Measurements from ENCODE around the gene KDM2A. TPM values are rescaled to one million over a fixed set of nuclear protein-coding genes. Genes with fewer than 3 reads are reported as not detected.
A peak's percentile ranks its signal among the peaks of the same experiment; 100 is the strongest.

Gene KDM2A
- total and polyA plus RNA-seq, 2 of the 13 experiments (the other 11 are each of a cell fraction or from before 2014, with no cell fraction given), result 31.3 to 31.4 TPM

GRCh38 chr11:67194096-67194495, 75.0 kb downstream of the KDM2A start (continued):
- TF ChIP-seq, protein P1, sequence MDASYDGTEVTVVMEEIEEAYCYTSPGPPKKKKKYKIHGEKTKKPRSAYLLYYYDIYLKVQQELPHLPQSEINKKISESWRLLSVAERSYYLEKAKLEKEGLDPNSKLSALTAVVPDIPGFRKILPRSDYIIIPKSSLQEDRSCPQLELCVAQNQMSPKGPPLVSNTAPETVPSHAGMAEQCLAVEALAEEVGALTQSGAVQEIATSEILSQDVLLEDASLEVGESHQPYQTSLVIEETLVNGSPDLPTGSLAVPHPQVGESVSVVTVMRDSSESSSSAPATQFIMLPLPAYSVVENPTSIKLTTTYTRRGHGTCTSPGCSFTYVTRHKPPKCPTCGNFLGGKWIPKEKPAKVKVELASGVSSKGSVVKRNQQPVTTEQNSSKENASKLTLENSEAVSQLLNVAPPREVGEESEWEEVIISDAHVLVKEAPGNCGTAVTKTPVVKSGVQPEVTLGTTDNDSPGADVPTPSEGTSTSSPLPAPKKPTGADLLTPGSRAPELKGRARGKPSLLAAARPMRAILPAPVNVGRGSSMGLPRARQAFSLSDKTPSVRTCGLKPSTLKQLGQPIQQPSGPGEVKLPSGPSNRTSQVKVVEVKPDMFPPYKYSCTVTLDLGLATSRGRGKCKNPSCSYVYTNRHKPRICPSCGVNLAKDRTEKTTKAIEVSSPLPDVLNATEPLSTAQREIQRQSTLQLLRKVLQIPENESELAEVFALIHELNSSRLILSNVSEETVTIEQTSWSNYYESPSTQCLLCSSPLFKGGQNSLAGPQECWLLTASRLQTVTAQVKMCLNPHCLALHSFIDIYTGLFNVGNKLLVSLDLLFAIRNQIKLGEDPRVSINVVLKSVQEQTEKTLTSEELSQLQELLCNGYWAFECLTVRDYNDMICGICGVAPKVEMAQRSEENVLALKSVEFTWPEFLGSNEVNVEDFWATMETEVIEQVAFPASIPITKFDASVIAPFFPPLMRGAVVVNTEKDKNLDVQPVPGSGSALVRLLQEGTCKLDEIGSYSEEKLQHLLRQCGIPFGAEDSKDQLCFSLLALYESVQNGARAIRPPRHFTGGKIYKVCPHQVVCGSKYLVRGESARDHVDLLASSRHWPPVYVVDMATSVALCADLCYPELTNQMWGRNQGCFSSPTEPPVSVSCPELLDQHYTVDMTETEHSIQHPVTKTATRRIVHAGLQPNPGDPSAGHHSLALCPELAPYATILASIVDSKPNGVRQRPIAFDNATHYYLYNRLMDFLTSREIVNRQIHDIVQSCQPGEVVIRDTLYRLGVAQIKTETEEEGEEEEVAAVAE (CRISPR knock-in tag; IDR thresholded peaks at IDR 0.05; ENCODE audit: borderline replicate concordance), result no peak

- ATAC-seq (no peak; the same call in 2 of the 3 replicates), FAIRE-seq (no peak), DNase-seq (ENCODE audit: low spot score) (peak; percentile 5)
- WGBS (ENCODE audit: low lambda C conversion rate), result 86% methylated on average over 6 of the region's 6 CpGs
- H3K27me3 ChIP-seq (ENCODE audit: control insufficient read depth in 1 of 2, insufficient read depth in 2 of 2, low read length in 2 of 2), result no peaks in the 10 kb centered on the region
- in situ Hi-C loops (cut with HindIII; ENCODE audit: extremely low pct_ligation_motif_present, low pct_unique_long_range_greater_than_20kb) (no loop called here), intact Hi-C loops (cut with micrococcal nuclease; ENCODE audit: unreplicated experiment) (no loop called here)
- no peak overlapping the region for H3K4me2 ChIP-seq (ENCODE audit: low read depth, low read length)
- H3K36me3 ChIP-seq (replicated peaks in 1 of 2; ENCODE audit: control insufficient read depth in 1 of 2, insufficient read depth in 2 of 2, low read length in 2 of 2), result peaks cover 5 to 28% of the 10 kb centered on the region in 2 experiments; a peak in 4 of 5 replicates
- no peaks in the 10 kb centered on the region for H3K79me2 ChIP-seq (ENCODE audit: insufficient read depth, low read length)
- 0 out of 2 replicates have a peak, but pooled peaks have one; percentile 2 for TF ChIP-seq SMC3 (IDR thresholded peaks at IDR 0.05; ENCODE audit: low read length)
- no peak for TF ChIP-seq CENPT (CRISPR knock-in tag; IDR thresholded peaks at IDR 0.05; ENCODE audit: low read depth)
- peak; percentile 22; the same call in 1 of the 2 replicates for TF ChIP-seq CTCF (CRISPR knock-in tag; IDR thresholded peaks at IDR 0.05)
- H3K27ac ChIP-seq (ENCODE audit: extremely low read length, insufficient read depth, low read length), result no peak overlapping the region
- H3K4me1 ChIP-seq (ENCODE audit: insufficient read depth, low read length), result no peaks in the 10 kb centered on the region
- H3K9ac ChIP-seq (ENCODE audit: insufficient read depth, low read depth, low read length), result no peak overlapping the region
- no peaks in the 10 kb centered on the region for H4K20me1 ChIP-seq (ENCODE audit: insufficient read depth, low read length)
- H2AFZ ChIP-seq (ENCODE audit: low read length), result no peak overlapping the region
- POLR2A ChIA-PET, result no interaction called here
- no TSS peak for BruUV-seq (replicated peaks)
- no peaks in the 10 kb centered on the region for H3K9me3 ChIP-seq (ENCODE audit: low read length)
- H3K4me3 ChIP-seq (replicated peaks in 1 of 3; ENCODE audit: insufficient read depth in 1 of 3, low read depth in 2 of 3, low read length in 3 of 3), result no peak overlapping the region
- CTCF ChIA-PET (ENCODE audit: low intra/inter-chr PET ratio, low total read pairs), result no interaction called here
Observed at GRCh38 chr11:67195971-67196456, 77.0 kb downstream of the KDM2A start.
